Breast epithelium (tissue), 3 donors: Measurements from ENCODE around the gene PRG2.

ENCODE experiments used
- POLR2A ChIP-seq: fragments of 450-650 bp; IDR thresholded peaks from one replicate; pipeline ENCODE4 v1.6.1; 2016; ENCODE audit warnings: antibody characterized with exemption, mild to moderate bottlenecking, moderate library complexity
- TF ChIP-seq, protein P1 (sequence below), 3 donors: fragments of 450-650 bp; IDR thresholded peaks; one replicate each; pipeline ENCODE4 v1.5.1; 2016 to 2017; ENCODE audit warnings: antibody characterized with exemption in 3 of 3, mild to moderate bottlenecking in 3 of 3, moderate library complexity in 3 of 3

- TF ChIP-seq, protein P1, sequence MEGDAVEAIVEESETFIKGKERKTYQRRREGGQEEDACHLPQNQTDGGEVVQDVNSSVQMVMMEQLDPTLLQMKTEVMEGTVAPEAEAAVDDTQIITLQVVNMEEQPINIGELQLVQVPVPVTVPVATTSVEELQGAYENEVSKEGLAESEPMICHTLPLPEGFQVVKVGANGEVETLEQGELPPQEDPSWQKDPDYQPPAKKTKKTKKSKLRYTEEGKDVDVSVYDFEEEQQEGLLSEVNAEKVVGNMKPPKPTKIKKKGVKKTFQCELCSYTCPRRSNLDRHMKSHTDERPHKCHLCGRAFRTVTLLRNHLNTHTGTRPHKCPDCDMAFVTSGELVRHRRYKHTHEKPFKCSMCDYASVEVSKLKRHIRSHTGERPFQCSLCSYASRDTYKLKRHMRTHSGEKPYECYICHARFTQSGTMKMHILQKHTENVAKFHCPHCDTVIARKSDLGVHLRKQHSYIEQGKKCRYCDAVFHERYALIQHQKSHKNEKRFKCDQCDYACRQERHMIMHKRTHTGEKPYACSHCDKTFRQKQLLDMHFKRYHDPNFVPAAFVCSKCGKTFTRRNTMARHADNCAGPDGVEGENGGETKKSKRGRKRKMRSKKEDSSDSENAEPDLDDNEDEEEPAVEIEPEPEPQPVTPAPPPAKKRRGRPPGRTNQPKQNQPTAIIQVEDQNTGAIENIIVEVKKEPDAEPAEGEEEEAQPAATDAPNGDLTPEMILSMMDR (IDR thresholded peaks at IDR 0.05) = no peak
- TF ChIP-seq POLR2A = no peak
Observed at GRCh38 chr11:57422669-57423068, 32.2 kb upstream of the PRG2 start.
